A673 (cell line): ENCODE results near the gene ARID3C.

Source experiments
- EZH2 ChIP-seq: fragments of 200-600 bp; sonication (generic); IDR thresholded peaks from 2 replicates; pipeline ENCODE4 v1.6.1; 2017; ENCODE audit warnings: borderline replicate concordance, low read depth, mild to moderate bottlenecking, mixed read lengths, antibody characterized with exemption, low read length; ENCODE audit not compliant: poor library complexity, severe bottlenecking
- TF ChIP-seq, protein P1 (sequence below): fragments of 300-800, 200-600 bp; sonication (generic); conservative IDR thresholded peaks from 2 replicates; pipeline ENCODE4 v1.5.1; 2017; ENCODE audit warnings: low read depth, mild to moderate bottlenecking, antibody characterized with exemption, low read length, moderate library complexity, mixed read lengths

GRCh38 chr9:34630402-34631154, 1.7 kb upstream of the ARID3C start:
- TF ChIP-seq, protein P1, sequence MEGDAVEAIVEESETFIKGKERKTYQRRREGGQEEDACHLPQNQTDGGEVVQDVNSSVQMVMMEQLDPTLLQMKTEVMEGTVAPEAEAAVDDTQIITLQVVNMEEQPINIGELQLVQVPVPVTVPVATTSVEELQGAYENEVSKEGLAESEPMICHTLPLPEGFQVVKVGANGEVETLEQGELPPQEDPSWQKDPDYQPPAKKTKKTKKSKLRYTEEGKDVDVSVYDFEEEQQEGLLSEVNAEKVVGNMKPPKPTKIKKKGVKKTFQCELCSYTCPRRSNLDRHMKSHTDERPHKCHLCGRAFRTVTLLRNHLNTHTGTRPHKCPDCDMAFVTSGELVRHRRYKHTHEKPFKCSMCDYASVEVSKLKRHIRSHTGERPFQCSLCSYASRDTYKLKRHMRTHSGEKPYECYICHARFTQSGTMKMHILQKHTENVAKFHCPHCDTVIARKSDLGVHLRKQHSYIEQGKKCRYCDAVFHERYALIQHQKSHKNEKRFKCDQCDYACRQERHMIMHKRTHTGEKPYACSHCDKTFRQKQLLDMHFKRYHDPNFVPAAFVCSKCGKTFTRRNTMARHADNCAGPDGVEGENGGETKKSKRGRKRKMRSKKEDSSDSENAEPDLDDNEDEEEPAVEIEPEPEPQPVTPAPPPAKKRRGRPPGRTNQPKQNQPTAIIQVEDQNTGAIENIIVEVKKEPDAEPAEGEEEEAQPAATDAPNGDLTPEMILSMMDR, result no peak
- TF ChIP-seq EZH2, result no peak
